ENCODE results near the gene RAX2. TPM values are rescaled to one million over a fixed set of nuclear protein-coding genes. Genes with fewer than 3 reads are reported as not detected.

The RAX2 gene
- total RNA-seq, 1 experiment from 2014 or later: not detected

GRCh38 chr19:3782330-3782729, 10.3 kb upstream of the RAX2 start (continued):
- TF ChIP-seq REST (IDR thresholded peaks at IDR 0.05; ENCODE audit: low read depth): no peak

- Histone ChIP-seq H3K36me3 (ENCODE audit: control insufficient read depth in 1 of 2, insufficient read depth in 2 of 2, low read length in 2 of 2) (no peaks in the 10 kb centered on the region), H2AFZ (ENCODE audit: low read depth, low read length, poor library complexity, severe bottlenecking) (no peak overlapping the region), H3K79me2 (ENCODE audit: insufficient read depth, low read length) (no peaks in the 10 kb centered on the region), H3K9me2 (ENCODE audit: insufficient read depth) (no peaks in the 10 kb centered on the region), H3K27ac (ENCODE audit: low read depth, low read length) (no peak overlapping the region), H3K27me3 (ENCODE audit: insufficient read depth, low read length) (no peaks in the 10 kb centered on the region), H4K20me1 (ENCODE audit: insufficient read depth) (no peaks in the 10 kb centered on the region), H3K4me2 (ENCODE audit: low read length) (no peak overlapping the region), H3K9ac (ENCODE audit: low read length) (no peak overlapping the region), H3K9me3 (ENCODE audit: control insufficient read depth in 1 of 2, insufficient read depth in 1 of 2, low read depth in 1 of 2, low read length in 2 of 2) (peaks cover 9 to 21% of the 10 kb centered on the region in 2 experiments; a peak in 3 of 4 replicates), H3K4me1 (ENCODE audit: control insufficient read depth in 1 of 2, insufficient read depth in 2 of 2, low read length in 2 of 2) (no peaks in the 10 kb centered on the region), H3K4me3 (replicated peaks in 1 of 2; ENCODE audit: low read depth in 1 of 2, low read length in 2 of 2) (no peak overlapping the region)
- ATAC-seq: no peak
- no TSS peak for BruUV-seq (replicated peaks)
- intact Hi-C loops (cut with micrococcal nuclease): no loop called here
- RAD21 ChIA-PET (ENCODE audit: low non-redundant PET in 1 of 2, low total read pairs in 2 of 2, uncharacterized antibody in 2 of 2, unreplicated experiment in 2 of 2): no interaction called here
- TF ChIP-seq CTCF (IDR thresholded peaks at IDR 0.05 in 2 of 3, conservative IDR thresholded peaks at IDR 0.05 in 1 of 3; ENCODE audit: borderline replicate concordance in 1 of 3, insufficient read depth in 1 of 3, low read depth in 2 of 3, low read length in 2 of 3) (no peak), CBX3 (IDR thresholded peaks at IDR 0.05; ENCODE audit: low read depth) (peak; percentile 39; the same call in 1 of the 2 replicates)
- no peak for DNase-seq (ENCODE audit: low read depth, low spot score)
- POLR2A ChIA-PET: no interaction called here
- CTCF ChIA-PET: no interaction called here
Measured at GRCh38 chr19:3781603-3782002, 9.6 kb upstream of the RAX2 start.

All from HCT116 (cell line).